Measurements from ENCODE around the gene PDE11A. TPM values are rescaled to one million over a fixed set of nuclear protein-coding genes. Genes with fewer than 3 reads are reported as not detected.
A peak's percentile ranks its signal among the peaks of the same experiment; 100 is the strongest.

The PDE11A gene
- total and polyA plus RNA-seq, 2 of the 13 experiments (the other 11 are each of a cell fraction or from before 2014, with no cell fraction given), result 1.2 to 1.7 TPM

DNA sequence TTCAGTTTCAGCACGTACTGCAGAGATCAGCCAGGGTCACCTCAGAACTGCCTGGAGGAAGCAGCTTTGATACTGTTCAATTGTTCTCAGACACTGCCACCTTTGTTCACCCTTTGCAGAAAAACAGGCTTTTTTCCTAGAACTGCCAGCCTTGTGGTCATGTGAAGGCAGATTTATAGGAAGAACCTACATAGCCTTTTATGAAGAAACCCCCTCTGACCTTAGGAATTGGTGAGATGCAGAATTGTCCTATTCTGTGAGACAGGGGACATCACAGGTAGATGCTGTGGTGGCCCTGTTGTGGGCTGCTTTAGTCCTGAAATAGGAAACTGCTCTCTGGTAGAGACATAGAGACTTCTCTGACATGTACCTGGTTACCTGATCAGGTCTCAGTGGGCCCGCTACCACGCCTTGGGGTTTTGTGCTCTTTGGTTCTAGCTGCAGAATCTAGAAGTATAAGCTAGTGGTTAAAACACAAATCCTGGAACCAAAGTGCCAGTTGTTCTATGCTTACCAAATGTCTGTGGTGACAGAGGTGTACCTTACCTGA, 473.4 kb downstream of the PDE11A start (continued):
- TF ChIP-seq ZNF558 (CRISPR knock-in tag; IDR thresholded peaks at IDR 0.05; ENCODE audit: borderline replicate concordance) (no peak), BCL6 (CRISPR knock-in tag; IDR thresholded peaks at IDR 0.05) (peak; percentile 92), ZNF331 (CRISPR knock-in tag; IDR thresholded peaks at IDR 0.05) (peak; percentile 30; the same call in 1 of the 2 replicates), ARNT (IDR thresholded peaks at IDR 0.05) (no peak), HNF4G (IDR thresholded peaks at IDR 0.05; ENCODE audit: borderline replicate concordance, low read depth, low read length) (no peak), HNF4G (CRISPR knock-in tag; IDR thresholded peaks at IDR 0.05; ENCODE audit: borderline replicate concordance, low read depth) (0 out of 2 replicates have a peak, but pooled peaks have one; percentile 48), NR2F1 (CRISPR knock-in tag; IDR thresholded peaks at IDR 0.05) (peak; percentile 42 to 49; a peak in 3 of 4 replicates), ZNF292 (CRISPR knock-in tag; IDR thresholded peaks at IDR 0.05; ENCODE audit: borderline replicate concordance, low read depth) (peak; percentile 85), TCF7 (IDR thresholded peaks at IDR 0.05; ENCODE audit: low read depth) (peak; percentile 63), TBX2 (CRISPR knock-in tag; IDR thresholded peaks at IDR 0.05; ENCODE audit: borderline replicate concordance) (peak; percentile 69; the same call in 1 of the 2 replicates), PAF1 (CRISPR knock-in tag; IDR thresholded peaks at IDR 0.05) (no peak), CEBPG (CRISPR knock-in tag; IDR thresholded peaks at IDR 0.05) (0 out of 2 replicates have a peak, but pooled peaks have one; percentile 23), MIER2 (CRISPR knock-in tag; IDR thresholded peaks at IDR 0.05) (peak; percentile 31; the same call in 1 of the 2 replicates), ZMYM3 (CRISPR knock-in tag; IDR thresholded peaks at IDR 0.05) (peak; percentile 62; the same call in 1 of the 2 replicates), ZNF343 (CRISPR knock-in tag; IDR thresholded peaks at IDR 0.05) (0 out of 2 replicates have a peak, but pooled peaks have one; percentile 36)
- TF ChIP-seq, protein P1, sequence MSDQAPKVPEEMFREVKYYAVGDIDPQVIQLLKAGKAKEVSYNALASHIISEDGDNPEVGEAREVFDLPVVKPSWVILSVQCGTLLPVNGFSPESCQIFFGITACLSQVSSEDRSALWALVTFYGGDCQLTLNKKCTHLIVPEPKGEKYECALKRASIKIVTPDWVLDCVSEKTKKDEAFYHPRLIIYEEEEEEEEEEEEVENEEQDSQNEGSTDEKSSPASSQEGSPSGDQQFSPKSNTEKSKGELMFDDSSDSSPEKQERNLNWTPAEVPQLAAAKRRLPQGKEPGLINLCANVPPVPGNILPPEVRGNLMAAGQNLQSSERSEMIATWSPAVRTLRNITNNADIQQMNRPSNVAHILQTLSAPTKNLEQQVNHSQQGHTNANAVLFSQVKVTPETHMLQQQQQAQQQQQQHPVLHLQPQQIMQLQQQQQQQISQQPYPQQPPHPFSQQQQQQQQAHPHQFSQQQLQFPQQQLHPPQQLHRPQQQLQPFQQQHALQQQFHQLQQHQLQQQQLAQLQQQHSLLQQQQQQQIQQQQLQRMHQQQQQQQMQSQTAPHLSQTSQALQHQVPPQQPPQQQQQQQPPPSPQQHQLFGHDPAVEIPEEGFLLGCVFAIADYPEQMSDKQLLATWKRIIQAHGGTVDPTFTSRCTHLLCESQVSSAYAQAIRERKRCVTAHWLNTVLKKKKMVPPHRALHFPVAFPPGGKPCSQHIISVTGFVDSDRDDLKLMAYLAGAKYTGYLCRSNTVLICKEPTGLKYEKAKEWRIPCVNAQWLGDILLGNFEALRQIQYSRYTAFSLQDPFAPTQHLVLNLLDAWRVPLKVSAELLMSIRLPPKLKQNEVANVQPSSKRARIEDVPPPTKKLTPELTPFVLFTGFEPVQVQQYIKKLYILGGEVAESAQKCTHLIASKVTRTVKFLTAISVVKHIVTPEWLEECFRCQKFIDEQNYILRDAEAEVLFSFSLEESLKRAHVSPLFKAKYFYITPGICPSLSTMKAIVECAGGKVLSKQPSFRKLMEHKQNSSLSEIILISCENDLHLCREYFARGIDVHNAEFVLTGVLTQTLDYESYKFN (CRISPR knock-in tag; conservative IDR thresholded peaks at IDR 0.05), result peak; percentile 81
- TF ChIP-seq, protein P2, sequence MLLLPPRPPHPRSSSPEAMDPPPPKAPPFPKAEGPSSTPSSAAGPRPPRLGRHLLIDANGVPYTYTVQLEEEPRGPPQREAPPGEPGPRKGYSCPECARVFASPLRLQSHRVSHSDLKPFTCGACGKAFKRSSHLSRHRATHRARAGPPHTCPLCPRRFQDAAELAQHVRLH (CRISPR knock-in tag; IDR thresholded peaks at IDR 0.05; ENCODE audit: borderline replicate concordance, low read depth), result no peak
- TF ChIP-seq, protein P3, sequence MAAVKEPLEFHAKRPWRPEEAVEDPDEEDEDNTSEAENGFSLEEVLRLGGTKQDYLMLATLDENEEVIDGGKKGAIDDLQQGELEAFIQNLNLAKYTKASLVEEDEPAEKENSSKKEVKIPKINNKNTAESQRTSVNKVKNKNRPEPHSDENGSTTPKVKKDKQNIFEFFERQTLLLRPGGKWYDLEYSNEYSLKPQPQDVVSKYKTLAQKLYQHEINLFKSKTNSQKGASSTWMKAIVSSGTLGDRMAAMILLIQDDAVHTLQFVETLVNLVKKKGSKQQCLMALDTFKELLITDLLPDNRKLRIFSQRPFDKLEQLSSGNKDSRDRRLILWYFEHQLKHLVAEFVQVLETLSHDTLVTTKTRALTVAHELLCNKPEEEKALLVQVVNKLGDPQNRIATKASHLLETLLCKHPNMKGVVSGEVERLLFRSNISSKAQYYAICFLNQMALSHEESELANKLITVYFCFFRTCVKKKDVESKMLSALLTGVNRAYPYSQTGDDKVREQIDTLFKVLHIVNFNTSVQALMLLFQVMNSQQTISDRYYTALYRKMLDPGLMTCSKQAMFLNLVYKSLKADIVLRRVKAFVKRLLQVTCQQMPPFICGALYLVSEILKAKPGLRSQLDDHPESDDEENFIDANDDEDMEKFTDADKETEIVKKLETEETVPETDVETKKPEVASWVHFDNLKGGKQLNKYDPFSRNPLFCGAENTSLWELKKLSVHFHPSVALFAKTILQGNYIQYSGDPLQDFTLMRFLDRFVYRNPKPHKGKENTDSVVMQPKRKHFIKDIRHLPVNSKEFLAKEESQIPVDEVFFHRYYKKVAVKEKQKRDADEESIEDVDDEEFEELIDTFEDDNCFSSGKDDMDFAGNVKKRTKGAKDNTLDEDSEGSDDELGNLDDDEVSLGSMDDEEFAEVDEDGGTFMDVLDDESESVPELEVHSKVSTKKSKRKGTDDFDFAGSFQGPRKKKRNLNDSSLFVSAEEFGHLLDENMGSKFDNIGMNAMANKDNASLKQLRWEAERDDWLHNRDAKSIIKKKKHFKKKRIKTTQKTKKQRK (IDR thresholded peaks at IDR 0.05; ENCODE audit: low read length), result no peak
- TF ChIP-seq, protein P4, sequence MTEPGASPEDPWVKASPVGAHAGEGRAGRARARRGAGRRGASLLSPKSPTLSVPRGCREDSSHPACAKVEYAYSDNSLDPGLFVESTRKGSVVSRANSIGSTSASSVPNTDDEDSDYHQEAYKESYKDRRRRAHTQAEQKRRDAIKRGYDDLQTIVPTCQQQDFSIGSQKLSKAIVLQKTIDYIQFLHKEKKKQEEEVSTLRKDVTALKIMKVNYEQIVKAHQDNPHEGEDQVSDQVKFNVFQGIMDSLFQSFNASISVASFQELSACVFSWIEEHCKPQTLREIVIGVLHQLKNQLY (CRISPR knock-in tag; IDR thresholded peaks at IDR 0.05), result 0 out of 2 replicates have a peak, but pooled peaks have one; percentile 50
- TF ChIP-seq, protein P5, sequence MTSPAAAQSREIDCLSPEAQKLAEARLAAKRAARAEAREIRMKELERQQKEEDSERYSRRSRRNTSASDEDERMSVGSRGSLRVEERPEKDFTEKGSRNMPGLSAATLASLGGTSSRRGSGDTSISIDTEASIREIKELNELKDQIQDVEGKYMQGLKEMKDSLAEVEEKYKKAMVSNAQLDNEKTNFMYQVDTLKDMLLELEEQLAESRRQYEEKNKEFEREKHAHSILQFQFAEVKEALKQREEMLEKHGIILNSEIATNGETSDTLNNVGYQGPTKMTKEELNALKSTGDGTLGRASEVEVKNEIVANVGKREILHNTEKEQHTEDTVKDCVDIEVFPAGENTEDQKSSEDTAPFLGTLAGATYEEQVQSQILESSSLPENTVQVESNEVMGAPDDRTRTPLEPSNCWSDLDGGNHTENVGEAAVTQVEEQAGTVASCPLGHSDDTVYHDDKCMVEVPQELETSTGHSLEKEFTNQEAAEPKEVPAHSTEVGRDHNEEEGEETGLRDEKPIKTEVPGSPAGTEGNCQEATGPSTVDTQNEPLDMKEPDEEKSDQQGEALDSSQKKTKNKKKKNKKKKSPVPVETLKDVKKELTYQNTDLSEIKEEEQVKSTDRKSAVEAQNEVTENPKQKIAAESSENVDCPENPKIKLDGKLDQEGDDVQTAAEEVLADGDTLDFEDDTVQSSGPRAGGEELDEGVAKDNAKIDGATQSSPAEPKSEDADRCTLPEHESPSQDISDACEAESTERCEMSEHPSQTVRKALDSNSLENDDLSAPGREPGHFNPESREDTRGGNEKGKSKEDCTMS (CRISPR knock-in tag; conservative IDR thresholded peaks at IDR 0.05), result no peak
